SK-N-SH (cell line): Measurements from ENCODE around the gene OPRM1. TPM values are rescaled to one million over a fixed set of nuclear protein-coding genes. Genes with fewer than 3 reads are reported as not detected.
"Not testable (repeated sequence)": the region's sequence is repeated elsewhere in the genome, so short reads cannot be mapped to it uniquely, and the experiment has no call there.

ENCODE experiments used
- CTCF ChIA-PET: fragments of 300-600, 350-600 bp; formaldehyde crosslinking; extraction: SDS; loops from one replicate; lab custom pipeline; 2021; lab: Yijun Ruan, JAX
- POLR2A ChIA-PET: fragments of 350-600 bp; sonication (Branson Sonifier 250); formaldehyde crosslinking; extraction: SDS; loops from one replicate; lab custom pipeline; 2020; ENCODE audit warnings: antibody characterized with exemption, inconsistent platforms; lab: Yijun Ruan, JAX
- DNase-seq: peaks from one replicate; pipeline ENCODE4 v3.0.0; 2012
- H2AFZ ChIP-seq: fragments of 200-600 bp; sonication (generic); 2 replicates; pipeline ENCODE4 v1.8.1; 2016; ENCODE audit warnings: antibody characterized with exemption, mild to moderate bottlenecking, low read depth
- H3F3A ChIP-seq: fragments of 200-600 bp; sonication (generic); replicated peaks from 2 replicates; pipeline ENCODE3; 2016; ENCODE audit warnings: antibody characterized with exemption, mild to moderate bottlenecking; ENCODE audit not compliant: insufficient read depth
- H3K27ac ChIP-seq, 2 experiments: fragments of 200-500 bp in 1 of 2; fragments of 200-600 bp in 1 of 2; sonication (Bioruptor generic) in 1 of 2; sonication (generic), shearing (Covaris generic) in 1 of 2; 2 replicates each; pipeline versions ENCODE4 v1.5.1 to v1.6.1; 2014 to 2016; ENCODE audit warnings: low read depth in 2 of 2, inconsistent platforms in 1 of 2, low read length in 1 of 2, mild to moderate bottlenecking in 1 of 2, mixed read lengths in 1 of 2
- H3K27me3 ChIP-seq: fragments of 200-600 bp; sonication (generic), shearing (Covaris generic); 2 replicates; pipeline ENCODE4 v1.6.1; 2016; ENCODE audit warnings: mixed run types; ENCODE audit not compliant: insufficient read depth
- H3K36me3 ChIP-seq, 2 experiments: fragments of 200-500 bp in 1 of 2; fragments of 200-600 bp in 1 of 2; sonication (Bioruptor generic) in 1 of 2; sonication (generic) in 1 of 2; replicated peaks in 1 of 2; 2 replicates each; pipeline versions ENCODE3 to v1.5.1; 2014 to 2016; ENCODE audit warnings: low read length in 1 of 2, mild to moderate bottlenecking in 1 of 2; ENCODE audit not compliant: insufficient read depth in 2 of 2, control insufficient read depth in 1 of 2
- H3K4me1 ChIP-seq, 2 experiments: fragments of 200-500 bp in 1 of 2; fragments of 200-600 bp in 1 of 2; sonication (Bioruptor generic) in 1 of 2; sonication (generic), shearing (Covaris generic) in 1 of 2; 2 replicates each; pipeline versions ENCODE4 v1.5.1 to v1.6.1; 2014 to 2016; ENCODE audit warnings: low read depth in 1 of 2, low read length in 1 of 2, mixed run types in 1 of 2; ENCODE audit not compliant: insufficient read depth in 2 of 2, control insufficient read depth in 1 of 2
- H3K4me2 ChIP-seq: fragments of 200-600 bp; sonication (generic), shearing (Covaris generic); 2 replicates; pipeline ENCODE4 v1.6.1; 2017; ENCODE audit warnings: mixed run types
- H3K4me3 ChIP-seq, 2 experiments: fragments of 200-500 bp in 1 of 2; fragments of 200-600 bp in 1 of 2; sonication (Bioruptor generic) in 1 of 2; sonication (generic), shearing (Covaris generic) in 1 of 2; 2 replicates each; pipeline versions ENCODE4 v1.5.1 to v1.8.1; 2014 to 2016; ENCODE audit warnings: low read depth in 2 of 2, inconsistent platforms in 1 of 2, low read length in 1 of 2, mild to moderate bottlenecking in 1 of 2, mixed read lengths in 1 of 2, moderate library complexity in 1 of 2
- H3K79me2 ChIP-seq: fragments of 200-600 bp; sonication (generic); 2 replicates; pipeline ENCODE4 v1.8.1; 2017; ENCODE audit warnings: mild to moderate bottlenecking; ENCODE audit not compliant: insufficient read depth
- H3K9ac ChIP-seq: fragments of 200-600 bp; sonication (generic); 2 replicates; pipeline ENCODE4 v1.6.1; 2017; ENCODE audit warnings: mixed run types
- H3K9me2 ChIP-seq: fragments of 200-600 bp; sonication (generic); 2 replicates; pipeline ENCODE4 v1.6.1; 2017; ENCODE audit warnings: mixed run types
- H3K9me3 ChIP-seq: fragments of 200-600 bp; sonication (generic); 2 replicates; pipeline ENCODE4 v1.6.1; 2017; ENCODE audit warnings: mixed run types, mild to moderate bottlenecking, moderate library complexity
- H4K20me1 ChIP-seq: fragments of 200-600 bp; sonication (generic); 2 replicates; pipeline ENCODE4 v1.6.1; 2017; ENCODE audit warnings: mild to moderate bottlenecking, mixed run types; ENCODE audit not compliant: insufficient read depth
- CHD2 ChIP-seq: fragments of 150-350 bp; IDR thresholded peaks from 2 replicates; pipeline ENCODE4 v1.6.1; 2018; ENCODE audit warnings: low read length; ENCODE audit not compliant: partially characterized antibody
- CTCF ChIP-seq: fragments of 200-600 bp; sonication (generic); IDR thresholded peaks from 2 replicates; pipeline ENCODE4 v1.6.1; 2017; ENCODE audit warnings: antibody characterized with exemption, mild to moderate bottlenecking, moderate library complexity
- EZH2phosphoT487 ChIP-seq: fragments of 200-600 bp; sonication (generic); IDR thresholded peaks from 2 replicates; pipeline ENCODE4 v1.6.1; 2017; ENCODE audit warnings: low read depth, mixed run types, mild to moderate bottlenecking, antibody characterized with exemption, moderate library complexity, borderline replicate concordance
- FOSL2 ChIP-seq: IDR thresholded peaks from 2 replicates; pipeline ENCODE4 v1.4.0; 2012; ENCODE audit warnings: low read depth, mild to moderate bottlenecking, moderate library complexity, borderline replicate concordance
- IRF3 ChIP-seq: fragments of 150-350 bp; IDR thresholded peaks from 2 replicates; pipeline ENCODE4 v1.6.1; 2016; ENCODE audit warnings: mild to moderate bottlenecking, low read depth, low read length
- JUND ChIP-seq: IDR thresholded peaks from 2 replicates; pipeline ENCODE4 v1.4.0; 2012
- RAD21 ChIP-seq: IDR thresholded peaks from 2 replicates; pipeline ENCODE4 v1.6.1; 2012; ENCODE audit warnings: mild to moderate bottlenecking, low read length
- TCF12 ChIP-seq: IDR thresholded peaks from 2 replicates; pipeline ENCODE4 v1.4.0; 2012
- ZBTB33 ChIP-seq: IDR thresholded peaks from 2 replicates; pipeline ENCODE4 v1.4.0; 2012; ENCODE audit warnings: low read depth, borderline replicate concordance
- WGBS: methylation state at CpG from one replicate; pipeline ENCODE4 v1.1.6; 2017; ENCODE audit warnings: low lambda C conversion rate; 5-methylcytosine and 5-hydroxymethylcytosine counted together
- polyA plus RNA-seq, 3 experiments: library from polyadenylated mRNA; depleted of rRNA; stranded (reverse); fragments of >200 nt; gene quantifications; 2 replicates each; pipeline ENCODE4 v1.2.3, GENCODE V29; 2012

The OPRM1 gene
- polyA plus RNA-seq, 1 of the 3 experiments (the other 2 are of a cell fraction) = 0.15 TPM

- no peak for TF ChIP-seq ZBTB33
- TF ChIP-seq CTCF = no peak
- TF ChIP-seq IRF3 = no peak
- no peak for TF ChIP-seq CHD2
- TF ChIP-seq JUND = no peak
- no peak for TF ChIP-seq RAD21
- TF ChIP-seq TCF12 = no peak
- TF ChIP-seq EZH2phosphoT487 = no peak
- no peak for TF ChIP-seq FOSL2
- TF ChIP-seq, all 33 proteins: peak for 0
- no peaks in the 10 kb centered on the region for H3K9me3 ChIP-seq
- H3K27ac ChIP-seq = peak overlapping the region in 1 of 2 experiments; percentile 12; a peak in 1 of 4 replicates
- peaks cover 0 to 2% of the 10 kb centered on the region in 2 experiments; a peak in 1 of 4 replicates for H3K4me1 ChIP-seq
- ChIA-PET POLR2A (no interaction called here), CTCF (interaction anchor here (1.3 kb wide), 1 partner anchor 478 kb away, joined by 4 read pairs; no protein-coding TSS in a partner anchor)
- H4K20me1 ChIP-seq = no peaks in the 10 kb centered on the region
- no peaks in the 10 kb centered on the region for H3K27me3 ChIP-seq
- H3K9me2 ChIP-seq = no peaks in the 10 kb centered on the region
- H3F3A ChIP-seq = no peaks in the 10 kb centered on the region
- H3K4me2 ChIP-seq = peak overlapping the region; percentile 54; the same call in 1 of the 2 replicates
- no peak for DNase-seq
- no peak overlapping the region for H3K9ac ChIP-seq
- no peak overlapping the region for H3K4me3 ChIP-seq
- no peaks in the 10 kb centered on the region for H3K36me3 ChIP-seq
- no peak overlapping the region for H2AFZ ChIP-seq
- no peaks in the 10 kb centered on the region for H3K79me2 ChIP-seq
These were observed 158.3 kb downstream of the OPRM1 start for GRCh38 chr6:154197196-154197860.

- CTCF ChIA-PET = not testable (repeated sequence)
These were observed 162.6 kb downstream of the OPRM1 start for GRCh38 chr6:154201688-154202087.

More at GRCh38 chr6:154201688-154202087, 162.6 kb downstream of the OPRM1 start:
- DNase-seq, H4K20me1 ChIP-seq, POLR2A ChIA-PET, H3K27me3 ChIP-seq, H3K4me1 ChIP-seq, H3K4me3 ChIP-seq, H3K79me2 ChIP-seq, H3K36me3 ChIP-seq, H3K27ac ChIP-seq, H3K9ac ChIP-seq, H3K9me3 ChIP-seq, H3K4me2 ChIP-seq, H2AFZ ChIP-seq, H3K9me2 ChIP-seq, H3F3A ChIP-seq: not testable (repeated sequence)
- 82% methylated on average over 4 of the region's 4 CpGs for WGBS
